ENCODE data around the gene PCDHGA3. TPM values are rescaled to one million over a fixed set of nuclear protein-coding genes. Genes with fewer than 3 reads are reported as not detected.

The PCDHGA3 gene
- total RNA-seq, 2 experiments from 2014 or later, result not detected

GRCh38 chr5:141354900-141355469 is 11.4 kb downstream of the PCDHGA3 start, which contains the start of gene PCDHGA4:
Gene PCDHGA4, plus strand, starts transcription at chr5:141355021. Its CDS starts 87 bp downstream, at chr5:141355108.
- CTCF ChIA-PET, result interaction anchor here (0.6 to 1.8 kb wide), 5 partner anchors 29 to 66 kb away, joined by 3 to 6 read pairs (median 3); partner anchors contain the start of genes PCDHGA11 and TAF7
- H3K27me3 Mint-ChIP-seq, result peaks cover 21% of the 10 kb centered on the region
- DNase-seq, result no peak
- H3K36me3 Mint-ChIP-seq (ENCODE audit: low read depth), result peaks cover 8% of the 10 kb centered on the region
- H3K9me3 Mint-ChIP-seq, result peaks cover 11% of the 10 kb centered on the region
- no peak within 1 kb of the TSS for H3K27ac Mint-ChIP-seq
- POLR2A ChIA-PET, result interaction anchor here (0.7 kb wide), 1 partner anchor 8 kb away, joined by 3 read pairs; no protein-coding TSS in a partner anchor
- H3K4me1 Mint-ChIP-seq, result peaks cover 4% of the 10 kb centered on the region
- H3K4me3 Mint-ChIP-seq, result no peak within 1 kb of the TSS

GRCh38 chr5:141355641-141356040 is 12.0 kb downstream of the PCDHGA3 start:
- POLR2A ChIA-PET, result interaction anchor here (0.7 kb wide), 1 partner anchor 9 kb away, joined by 3 read pairs; no protein-coding TSS in a partner anchor
- Mint-ChIP-seq H3K27ac (no peak overlapping the region), H3K9me3 (peaks cover 11% of the 10 kb centered on the region), H3K27me3 (peaks cover 23% of the 10 kb centered on the region), H3K4me1 (peaks cover 2% of the 10 kb centered on the region), H3K4me3 (no peak overlapping the region), H3K36me3 (ENCODE audit: low read depth) (peaks cover 8% of the 10 kb centered on the region)
- CTCF ChIA-PET, result interaction anchor here (0.6 to 1.5 kb wide), 4 partner anchors 30 to 65 kb away, joined by 3 to 4 read pairs (median 3); partner anchors contain the start of gene PCDHGA11
- no peak for DNase-seq

GRCh38 chr5:141356133-141356532 is 12.5 kb downstream of the PCDHGA3 start:
- Mint-ChIP-seq H3K27me3 (peaks cover 28% of the 10 kb centered on the region), H3K9me3 (peaks cover 16% of the 10 kb centered on the region), H3K4me1 (peaks cover 2% of the 10 kb centered on the region), H3K36me3 (ENCODE audit: low read depth) (peaks cover 9% of the 10 kb centered on the region), H3K4me3 (no peak overlapping the region), H3K27ac (no peak overlapping the region)
- DNase-seq, result no peak
- CTCF ChIA-PET, result interaction anchor here (0.8 kb wide), 1 partner anchor 41 kb away, joined by 3 read pairs; no protein-coding TSS in a partner anchor
- POLR2A ChIA-PET, result no interaction called here

GRCh38 chr5:141356950-141357349 is 13.3 kb downstream of the PCDHGA3 start:
- DNase-seq, result no peak
- ChIA-PET POLR2A (no interaction called here), CTCF (no interaction called here)
- H3K9me3 Mint-ChIP-seq, result peaks cover 18% of the 10 kb centered on the region
- H3K27ac Mint-ChIP-seq, result no peak overlapping the region
- H3K36me3 Mint-ChIP-seq (ENCODE audit: low read depth), result peaks cover 9% of the 10 kb centered on the region
- no peak overlapping the region for H3K4me3 Mint-ChIP-seq
- peaks cover 2% of the 10 kb centered on the region for H3K4me1 Mint-ChIP-seq
- peaks cover 32% of the 10 kb centered on the region for H3K27me3 Mint-ChIP-seq

GRCh38 chr5:141359790-141360426 is 16.3 kb downstream of the PCDHGA3 start, which contains the start of gene PCDHGB2:
Gene PCDHGB2, plus strand, starts transcription at chr5:141359994. Its CDS starts 142 bp downstream, at chr5:141360136.
- DNase-seq, result no peak
- peak within 1 kb of the TSS; percentile 68 for H3K4me3 Mint-ChIP-seq
- POLR2A ChIA-PET, result no interaction called here
- H3K27me3 Mint-ChIP-seq, result peaks cover 53% of the 10 kb centered on the region
- H3K27ac Mint-ChIP-seq, result peak within 1 kb of the TSS; percentile 36
- peaks cover 20% of the 10 kb centered on the region for H3K9me3 Mint-ChIP-seq
- peaks cover 2% of the 10 kb centered on the region for H3K4me1 Mint-ChIP-seq
- peaks cover 10% of the 10 kb centered on the region for H3K36me3 Mint-ChIP-seq (ENCODE audit: low read depth)
- CTCF ChIA-PET, result interaction anchor here (1.0 kb wide), 1 partner anchor 39 kb away, joined by 4 read pairs; the partner anchor contains the start of gene TAF7

- POLR2A ChIA-PET, result no interaction called here
- CTCF ChIA-PET, result no interaction called here
- no peak for DNase-seq
- peaks cover 26% of the 10 kb centered on the region for H3K9me3 Mint-ChIP-seq
- H3K27me3 Mint-ChIP-seq, result peaks cover 61% of the 10 kb centered on the region
- H3K4me3 Mint-ChIP-seq, result no peak overlapping the region
- peaks cover 13% of the 10 kb centered on the region for H3K36me3 Mint-ChIP-seq (ENCODE audit: low read depth)
- peaks cover 2% of the 10 kb centered on the region for H3K4me1 Mint-ChIP-seq
- no peak overlapping the region for H3K27ac Mint-ChIP-seq
These were observed 17.1 kb downstream of the PCDHGA3 start for GRCh38 chr5:141360685-141361084.

GRCh38 chr5:141362719-141363118 is 19.1 kb downstream of the PCDHGA3 start:
- Mint-ChIP-seq H3K27me3 (peaks cover 60% of the 10 kb centered on the region), H3K4me3 (no peak overlapping the region), H3K27ac (no peak overlapping the region), H3K9me3 (peaks cover 24% of the 10 kb centered on the region), H3K36me3 (ENCODE audit: low read depth) (peaks cover 18% of the 10 kb centered on the region), H3K4me1 (peaks cover 2% of the 10 kb centered on the region)
- ChIA-PET CTCF (no interaction called here), POLR2A (no interaction called here)
- no peak for DNase-seq

- H3K36me3 Mint-ChIP-seq (ENCODE audit: low read depth), result peaks cover 18% of the 10 kb centered on the region
- H3K27me3 Mint-ChIP-seq, result peaks cover 59% of the 10 kb centered on the region
- POLR2A ChIA-PET, result no interaction called here
- CTCF ChIA-PET, result interaction anchor here (1.3 kb wide), 1 partner anchor 49 kb away, joined by 3 read pairs; the partner anchor contains the start of gene PCDHGA10
- H3K9me3 Mint-ChIP-seq, result peaks cover 24% of the 10 kb centered on the region
- H3K4me3 Mint-ChIP-seq, result no peak within 1 kb of the TSS
- no peak within 1 kb of the TSS for H3K27ac Mint-ChIP-seq
- H3K4me1 Mint-ChIP-seq, result peaks cover 2% of the 10 kb centered on the region
- DNase-seq, result no peak
These were observed 20.5 kb downstream of the PCDHGA3 start, which contains the start of gene PCDHGA5 for GRCh38 chr5:141363952-141364660. Gene PCDHGA5, plus strand, starts transcription at chr5:141364162. Its CDS starts 169 bp downstream, at chr5:141364331.

GRCh38 chr5:141366016-141366896 is 22.6 kb downstream of the PCDHGA3 start:
- ChIA-PET POLR2A (no interaction called here), CTCF (interaction anchor here (0.9 to 1.2 kb wide), 2 partner anchors 16 to 147 kb away, joined by 3 to 4 read pairs; partner anchors contain the start of gene PCDHGA7)
- Mint-ChIP-seq H3K36me3 (ENCODE audit: low read depth) (peaks cover 11% of the 10 kb centered on the region), H3K27ac (no peak overlapping the region), H3K4me3 (no peak overlapping the region), H3K4me1 (no peaks in the 10 kb centered on the region), H3K27me3 (peaks cover 61% of the 10 kb centered on the region), H3K9me3 (peaks cover 16% of the 10 kb centered on the region)
- DNase-seq, result no peak

GRCh38 chr5:141369994-141370848 is 26.6 kb downstream of the PCDHGA3 start, which contains the start of gene PCDHGB3:
Gene PCDHGB3, plus strand, starts transcription at chr5:141370242. Its CDS starts 153 bp downstream, at chr5:141370395.
- H3K27me3 Mint-ChIP-seq, result peaks cover 39% of the 10 kb centered on the region
- H3K9me3 Mint-ChIP-seq, result peaks cover 17% of the 10 kb centered on the region
- no peak within 1 kb of the TSS for H3K27ac Mint-ChIP-seq
- peak within 1 kb of the TSS; percentile 46 for H3K4me3 Mint-ChIP-seq
- H3K4me1 Mint-ChIP-seq, result no peaks in the 10 kb centered on the region
- peaks cover 14% of the 10 kb centered on the region for H3K36me3 Mint-ChIP-seq (ENCODE audit: low read depth)
- ChIA-PET POLR2A (interaction anchor here (1.6 kb wide), 1 partner anchor 50 kb away, joined by 8 read pairs; the partner anchor contains the start of gene TAF7), CTCF (interaction anchor here (0.6 to 2.5 kb wide), 17 partner anchors 12 to 194 kb away, joined by 3 to 13 read pairs (median 4); partner anchors contain the start of genes PCDHGA1, PCDHGA10, PCDHGA11 and PCDHGA9)
- DNase-seq, result peak; percentile 33
